ENCODE results near the gene ZBTB46. TPM values are rescaled to one million over a fixed set of nuclear protein-coding genes. Genes with fewer than 3 reads are reported as not detected.

ZBTB46 gene
- total RNA-seq, 1 donor from 2014 or later: 9.0 TPM

GRCh38 chr20:63705232-63706026 lies 125.6 kb downstream of the ZBTB46 start:
- DNase-seq (ENCODE audit: low spot score): no peak

GRCh38 chr20:63704749-63705117 lies 126.3 kb downstream of the ZBTB46 start:
- DNase-seq (ENCODE audit: low spot score): no peak

- DNase-seq (ENCODE audit: low spot score): no peak
These were observed 126.9 kb downstream of the ZBTB46 start for GRCh38 chr20:63703976-63704748.

- DNase-seq (ENCODE audit: low spot score): peak; percentile 8
These were observed 127.5 kb downstream of the ZBTB46 start for GRCh38 chr20:63703471-63703975.

- peak; percentile 8 for DNase-seq (ENCODE audit: low spot score)
These were observed 128.2 kb downstream of the ZBTB46 start for GRCh38 chr20:63702751-63703470.

- DNase-seq (ENCODE audit: low spot score): no peak
These were observed 128.9 kb downstream of the ZBTB46 start for GRCh38 chr20:63702036-63702665.

GRCh38 chr20:63701329-63702035 lies 129.6 kb downstream of the ZBTB46 start:
- no peak for DNase-seq (ENCODE audit: low spot score)

GRCh38 chr20:63701051-63701328 lies 130.1 kb downstream of the ZBTB46 start:
- DNase-seq (ENCODE audit: low spot score): no peak

- no peak for DNase-seq (ENCODE audit: low spot score)
These were observed 130.6 kb downstream of the ZBTB46 start for GRCh38 chr20:63700199-63701050.

- DNase-seq (ENCODE audit: low spot score): no peak
These were observed 131.4 kb downstream of the ZBTB46 start for GRCh38 chr20:63699466-63700198.

GRCh38 chr20:63698739-63699465 lies 132.2 kb downstream of the ZBTB46 start:
- DNase-seq (ENCODE audit: low spot score): no peak

GRCh38 chr20:63697868-63698545 lies 133.1 kb downstream of the ZBTB46 start:
- DNase-seq (ENCODE audit: low spot score): no peak

- no peak for DNase-seq (ENCODE audit: low spot score)
These were observed 133.7 kb downstream of the ZBTB46 start for GRCh38 chr20:63697357-63697867.

- no peak for DNase-seq (ENCODE audit: low spot score)
These were observed 134.3 kb downstream of the ZBTB46 start, which contains the start of gene TNFRSF6B for GRCh38 chr20:63696628-63697356. Gene TNFRSF6B, plus strand, starts transcription at chr20:63696652. Its CDS starts 116 bp downstream, at chr20:63696768.

GRCh38 chr20:63696306-63696627 lies 134.8 kb downstream of the ZBTB46 start:
- no peak for DNase-seq (ENCODE audit: low spot score)

GRCh38 chr20:63695424-63696305 lies 135.4 kb downstream of the ZBTB46 start:
- DNase-seq (ENCODE audit: low spot score): no peak

Data from mucosa of gallbladder (tissue), 1 donor.